ENCODE data around the gene UGT2B7. TPM values are rescaled to one million over a fixed set of nuclear protein-coding genes. Genes with fewer than 3 reads are reported as not detected.

The UGT2B7 gene
- total RNA-seq, 4 donors from 2014 or later: not detected

DNA sequence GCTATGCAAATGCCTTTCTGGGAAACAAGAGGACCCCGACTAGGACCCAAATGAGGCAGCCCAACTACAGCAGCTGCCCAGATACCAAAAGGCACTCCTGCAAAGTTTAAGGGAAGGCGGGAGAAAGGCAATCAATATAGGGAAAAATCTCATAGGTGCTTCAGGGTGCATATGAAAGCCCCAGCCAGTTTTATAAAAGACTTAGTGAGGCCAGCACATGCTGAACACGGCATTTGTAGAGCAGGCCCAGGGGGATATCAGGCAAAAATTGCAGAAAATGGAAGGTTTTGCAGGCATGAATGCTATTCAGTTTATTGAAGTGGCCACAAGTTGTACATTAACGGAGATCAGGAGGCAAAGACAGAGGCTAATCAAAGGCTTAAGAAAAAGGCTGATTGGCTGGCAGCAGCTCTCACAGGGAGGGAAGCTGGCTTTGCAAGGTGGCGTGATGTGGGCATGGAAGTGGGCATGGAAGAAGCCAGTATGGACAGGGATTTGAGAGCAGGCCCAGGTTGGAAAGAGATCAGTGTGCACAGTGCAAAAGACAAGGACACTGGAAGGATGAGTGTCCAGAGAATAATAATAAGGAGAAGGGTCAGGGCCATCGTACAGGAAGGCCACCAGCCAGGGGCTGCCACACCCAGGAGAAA lies 37.7 kb upstream of the UGT2B7 start:
- Histone ChIP-seq H3K27ac (no peak overlapping the region), H3K27me3 (no peaks in the 10 kb centered on the region), H3K4me1 (peaks cover 0 to 9% (median 4%) of the 10 kb centered on the region in 4 donors), H3K4me3 (no peak overlapping the region), H3K9me3 (no peaks in the 10 kb centered on the region), H3K36me3 (no peaks in the 10 kb centered on the region)
- DNase-seq (ENCODE audit: low spot score in 2 of 2): no peak
- no peak for TF ChIP-seq EP300 (IDR thresholded peaks at IDR 0.05)
- TF ChIP-seq POLR2A (IDR thresholded peaks at IDR 0.05): no peak
- TF ChIP-seq, protein P1, sequence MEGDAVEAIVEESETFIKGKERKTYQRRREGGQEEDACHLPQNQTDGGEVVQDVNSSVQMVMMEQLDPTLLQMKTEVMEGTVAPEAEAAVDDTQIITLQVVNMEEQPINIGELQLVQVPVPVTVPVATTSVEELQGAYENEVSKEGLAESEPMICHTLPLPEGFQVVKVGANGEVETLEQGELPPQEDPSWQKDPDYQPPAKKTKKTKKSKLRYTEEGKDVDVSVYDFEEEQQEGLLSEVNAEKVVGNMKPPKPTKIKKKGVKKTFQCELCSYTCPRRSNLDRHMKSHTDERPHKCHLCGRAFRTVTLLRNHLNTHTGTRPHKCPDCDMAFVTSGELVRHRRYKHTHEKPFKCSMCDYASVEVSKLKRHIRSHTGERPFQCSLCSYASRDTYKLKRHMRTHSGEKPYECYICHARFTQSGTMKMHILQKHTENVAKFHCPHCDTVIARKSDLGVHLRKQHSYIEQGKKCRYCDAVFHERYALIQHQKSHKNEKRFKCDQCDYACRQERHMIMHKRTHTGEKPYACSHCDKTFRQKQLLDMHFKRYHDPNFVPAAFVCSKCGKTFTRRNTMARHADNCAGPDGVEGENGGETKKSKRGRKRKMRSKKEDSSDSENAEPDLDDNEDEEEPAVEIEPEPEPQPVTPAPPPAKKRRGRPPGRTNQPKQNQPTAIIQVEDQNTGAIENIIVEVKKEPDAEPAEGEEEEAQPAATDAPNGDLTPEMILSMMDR (IDR thresholded peaks at IDR 0.05): no peak
- 52 to 62% methylated on average over 6 of the region's 6 CpGs for WGBS, 2 donors

DNA sequence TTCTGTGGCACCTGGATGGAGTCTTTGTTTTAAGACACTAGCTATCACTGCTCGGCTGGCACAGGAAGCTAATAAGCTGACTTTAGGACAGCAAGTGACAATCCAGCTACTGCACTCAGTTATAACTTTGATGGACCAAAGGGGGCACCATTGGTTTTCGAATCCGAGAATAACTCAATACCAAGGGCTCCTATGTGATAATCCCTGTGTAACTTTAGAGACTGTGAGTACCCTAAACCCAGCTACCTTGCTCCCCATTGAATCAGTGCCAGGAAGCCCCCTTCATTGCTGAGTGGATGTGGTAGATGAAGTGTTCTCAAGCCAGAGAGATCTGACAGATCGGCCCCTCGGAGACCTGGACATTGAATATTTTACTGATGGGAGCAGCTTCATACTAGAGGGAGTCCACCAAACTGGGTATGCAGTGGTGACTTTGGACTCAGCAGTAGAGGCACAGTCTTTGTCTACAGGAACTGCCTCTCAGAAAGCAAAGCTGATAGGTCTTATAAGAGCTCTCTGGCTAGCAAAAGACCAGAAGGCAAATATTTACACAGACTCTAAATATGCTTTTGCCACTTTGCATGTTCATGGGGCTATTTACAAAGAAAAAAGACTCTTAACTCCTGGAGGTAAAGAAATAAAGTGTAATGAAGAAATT lies 35.5 kb upstream of the UGT2B7 start:
- WGBS, 2 donors: 80 to 86% methylated on average over 5 of the region's 5 CpGs
- peaks cover 0 to 9% (median 4%) of the 10 kb centered on the region in 4 donors for H3K4me1 ChIP-seq
- no peaks in the 10 kb centered on the region for H3K9me3 ChIP-seq
- no peaks in the 10 kb centered on the region for H3K27me3 ChIP-seq
- no peak for DNase-seq (ENCODE audit: low spot score in 2 of 2)
- TF ChIP-seq EP300 (IDR thresholded peaks at IDR 0.05) (no peak), POLR2A (IDR thresholded peaks at IDR 0.05) (no peak)
- TF ChIP-seq, protein P1 (IDR thresholded peaks at IDR 0.05): no peak
- H3K36me3 ChIP-seq: no peaks in the 10 kb centered on the region
- H3K27ac ChIP-seq: no peak overlapping the region
- no peak overlapping the region for H3K4me3 ChIP-seq

DNA sequence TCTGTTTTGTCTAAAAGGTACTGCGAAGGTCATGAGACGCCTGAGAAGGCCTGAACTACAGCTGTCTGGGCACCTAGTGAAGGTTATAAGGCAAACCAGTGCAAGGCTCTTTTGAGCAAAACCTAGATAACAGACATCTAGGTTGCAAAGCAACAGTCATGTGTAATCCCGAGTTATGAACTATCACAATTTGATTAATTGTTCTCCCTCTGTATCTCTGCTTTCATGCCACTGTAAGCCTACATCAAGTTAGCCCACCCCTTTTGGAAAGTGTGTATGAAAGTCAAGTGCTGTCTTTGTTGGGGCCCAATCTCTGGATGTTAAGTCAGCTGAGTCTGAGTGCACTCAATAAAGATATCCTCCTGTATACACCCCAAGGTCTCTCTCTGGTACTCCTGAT lies 31.9 kb upstream of the UGT2B7 start:
- H3K4me3 ChIP-seq: no peak overlapping the region
- H3K9me3 ChIP-seq: no peaks in the 10 kb centered on the region
- WGBS, 2 donors: 72 to 78% methylated on average over 3 of the region's 3 CpGs
- H3K4me1 ChIP-seq: no peaks in the 10 kb centered on the region
- no peak for TF ChIP-seq POLR2A (IDR thresholded peaks at IDR 0.05)
- no peak for TF ChIP-seq EP300 (IDR thresholded peaks at IDR 0.05)
- TF ChIP-seq, protein P1 (IDR thresholded peaks at IDR 0.05): no peak
- no peaks in the 10 kb centered on the region for H3K36me3 ChIP-seq
- H3K27me3 ChIP-seq: no peaks in the 10 kb centered on the region
- H3K27ac ChIP-seq: no peak overlapping the region
- no peak for DNase-seq (ENCODE audit: low spot score in 2 of 2)

DNA sequence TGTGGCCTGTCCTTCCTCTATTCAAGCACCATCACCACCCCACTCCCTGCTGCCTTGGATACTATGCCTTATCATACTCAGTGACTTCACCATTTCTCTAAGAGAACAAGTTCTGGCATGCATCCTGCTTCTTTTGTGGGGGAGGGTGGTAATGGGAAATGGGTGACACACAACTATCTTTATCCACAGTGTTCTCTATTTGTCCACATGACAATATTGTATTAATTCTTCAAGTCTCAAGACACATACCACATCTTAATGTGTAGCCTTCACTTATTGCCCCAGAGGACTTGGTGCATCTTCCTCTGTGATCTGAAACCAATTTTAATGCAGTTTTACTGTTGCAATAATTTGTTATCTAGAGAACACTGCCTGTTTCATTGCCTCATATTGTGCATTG lies 29.3 kb upstream of the UGT2B7 start:
- no peak for DNase-seq (ENCODE audit: low spot score in 2 of 2)
- Histone ChIP-seq H3K9me3 (no peaks in the 10 kb centered on the region), H3K4me1 (no peaks in the 10 kb centered on the region), H3K27ac (no peak overlapping the region), H3K27me3 (no peaks in the 10 kb centered on the region), H3K36me3 (no peaks in the 10 kb centered on the region), H3K4me3 (no peak overlapping the region)
- TF ChIP-seq, protein P1 (IDR thresholded peaks at IDR 0.05): no peak
- no peak for TF ChIP-seq POLR2A (IDR thresholded peaks at IDR 0.05)
- TF ChIP-seq EP300 (IDR thresholded peaks at IDR 0.05): no peak

DNA sequence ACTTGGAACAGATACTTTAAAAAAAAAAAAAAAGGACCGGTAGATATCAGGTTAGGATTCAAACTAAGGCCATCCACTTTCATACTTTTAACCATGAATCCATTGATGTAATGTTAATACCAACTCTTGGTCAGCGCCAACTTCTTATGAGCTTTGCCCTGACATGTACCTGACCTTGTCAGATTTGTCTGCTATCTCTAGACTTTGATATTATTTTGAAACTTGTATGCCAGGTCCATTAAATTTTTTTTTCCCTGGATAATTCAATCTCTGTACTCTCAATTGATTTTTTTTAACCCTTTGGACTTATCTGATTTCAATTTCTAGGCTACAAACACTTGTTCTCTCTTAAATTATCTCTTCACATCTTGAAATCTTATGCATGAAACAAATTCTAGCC lies 27.2 kb upstream of the UGT2B7 start:
- no peak for TF ChIP-seq EP300 (IDR thresholded peaks at IDR 0.05)
- no peak for TF ChIP-seq POLR2A (IDR thresholded peaks at IDR 0.05)
- TF ChIP-seq, protein P1 (IDR thresholded peaks at IDR 0.05): no peak
- no peak for DNase-seq (ENCODE audit: low spot score in 2 of 2)
- no peaks in the 10 kb centered on the region for H3K4me1 ChIP-seq
- no peak overlapping the region for H3K4me3 ChIP-seq
- H3K9me3 ChIP-seq: no peaks in the 10 kb centered on the region
- WGBS, 2 donors: 57 to 58% methylated on average over 2 of the region's 2 CpGs
- H3K36me3 ChIP-seq: no peaks in the 10 kb centered on the region
- H3K27ac ChIP-seq: no peak overlapping the region
- no peaks in the 10 kb centered on the region for H3K27me3 ChIP-seq

Measured in tibial nerve (tissue), 4 donors.